Measurements from ENCODE around the gene SLC2A2.

Gene SLC2A2

GRCh38 chr3:171026597-171027293, at the start of gene SLC2A2:
Gene SLC2A2 (minus strand): TSS chr3:171026720. CDS start chr3:171026670, 50 bp downstream.
- no peak for DNase-seq (ENCODE audit: low read depth in 3 of 3)

GRCh38 chr3:171072432-171072831, 45.9 kb upstream of the SLC2A2 start:
- DNase-seq (ENCODE audit: low read depth in 3 of 3): no peak

- DNase-seq (ENCODE audit: low read depth in 3 of 3): no peak
Observed at GRCh38 chr3:171068658-171069057, 42.1 kb upstream of the SLC2A2 start.

GRCh38 chr3:171066206-171066605, 39.7 kb upstream of the SLC2A2 start:
- no peak for DNase-seq (ENCODE audit: low read depth in 3 of 3)

- DNase-seq (ENCODE audit: low read depth in 3 of 3): no peak
Observed at GRCh38 chr3:171065732-171066131, 39.2 kb upstream of the SLC2A2 start.

GRCh38 chr3:171064461-171064860, 37.9 kb upstream of the SLC2A2 start:
- DNase-seq (ENCODE audit: low read depth in 3 of 3): no peak

- DNase-seq (ENCODE audit: low read depth in 3 of 3): no peak
Observed at GRCh38 chr3:171061749-171062148, 35.2 kb upstream of the SLC2A2 start.

GRCh38 chr3:171059978-171060377, 33.5 kb upstream of the SLC2A2 start:
- DNase-seq (ENCODE audit: low read depth in 3 of 3): no peak

GRCh38 chr3:171058873-171059603, 32.5 kb upstream of the SLC2A2 start:
- DNase-seq (ENCODE audit: low read depth in 3 of 3): no peak

- no peak for DNase-seq (ENCODE audit: low read depth in 3 of 3)
Observed at GRCh38 chr3:171058058-171058457, 31.5 kb upstream of the SLC2A2 start.

- DNase-seq (ENCODE audit: low read depth in 3 of 3): no peak
Observed at GRCh38 chr3:171057072-171057471, 30.6 kb upstream of the SLC2A2 start.

GRCh38 chr3:171056528-171056927, 30.0 kb upstream of the SLC2A2 start:
- DNase-seq (ENCODE audit: low read depth in 3 of 3): no peak

GRCh38 chr3:171055336-171056178, 29.0 kb upstream of the SLC2A2 start:
- DNase-seq (ENCODE audit: low read depth in 3 of 3): no peak

GRCh38 chr3:171054921-171055320, 28.4 kb upstream of the SLC2A2 start:
- no peak for DNase-seq (ENCODE audit: low read depth in 3 of 3)

- DNase-seq (ENCODE audit: low read depth in 3 of 3): no peak
Observed at GRCh38 chr3:171054231-171054630, 27.7 kb upstream of the SLC2A2 start.

GRCh38 chr3:171049861-171050444, 23.4 kb upstream of the SLC2A2 start:
- DNase-seq (ENCODE audit: low read depth in 3 of 3): peak in 1 of 3 experiments; percentile 5

- DNase-seq (ENCODE audit: low read depth in 3 of 3): no peak
Observed at GRCh38 chr3:171046760-171047159, 20.2 kb upstream of the SLC2A2 start.

GRCh38 chr3:171044835-171045793, 18.6 kb upstream of the SLC2A2 start:
- DNase-seq (ENCODE audit: low read depth in 3 of 3): no peak

GRCh38 chr3:171044384-171044783, 17.9 kb upstream of the SLC2A2 start:
- no peak for DNase-seq (ENCODE audit: low read depth in 3 of 3)

GRCh38 chr3:171039674-171040073, 13.2 kb upstream of the SLC2A2 start:
- no peak for DNase-seq (ENCODE audit: low read depth in 3 of 3)

GRCh38 chr3:171038342-171038741, 11.8 kb upstream of the SLC2A2 start:
- DNase-seq (ENCODE audit: low read depth in 3 of 3): no peak
